ENCODE measurements around the gene FANCC.
"Not testable (repeated sequence)": the region's sequence is repeated elsewhere in the genome, so short reads cannot be mapped to it uniquely, and the experiment has no call there.

Gene FANCC

DNA sequence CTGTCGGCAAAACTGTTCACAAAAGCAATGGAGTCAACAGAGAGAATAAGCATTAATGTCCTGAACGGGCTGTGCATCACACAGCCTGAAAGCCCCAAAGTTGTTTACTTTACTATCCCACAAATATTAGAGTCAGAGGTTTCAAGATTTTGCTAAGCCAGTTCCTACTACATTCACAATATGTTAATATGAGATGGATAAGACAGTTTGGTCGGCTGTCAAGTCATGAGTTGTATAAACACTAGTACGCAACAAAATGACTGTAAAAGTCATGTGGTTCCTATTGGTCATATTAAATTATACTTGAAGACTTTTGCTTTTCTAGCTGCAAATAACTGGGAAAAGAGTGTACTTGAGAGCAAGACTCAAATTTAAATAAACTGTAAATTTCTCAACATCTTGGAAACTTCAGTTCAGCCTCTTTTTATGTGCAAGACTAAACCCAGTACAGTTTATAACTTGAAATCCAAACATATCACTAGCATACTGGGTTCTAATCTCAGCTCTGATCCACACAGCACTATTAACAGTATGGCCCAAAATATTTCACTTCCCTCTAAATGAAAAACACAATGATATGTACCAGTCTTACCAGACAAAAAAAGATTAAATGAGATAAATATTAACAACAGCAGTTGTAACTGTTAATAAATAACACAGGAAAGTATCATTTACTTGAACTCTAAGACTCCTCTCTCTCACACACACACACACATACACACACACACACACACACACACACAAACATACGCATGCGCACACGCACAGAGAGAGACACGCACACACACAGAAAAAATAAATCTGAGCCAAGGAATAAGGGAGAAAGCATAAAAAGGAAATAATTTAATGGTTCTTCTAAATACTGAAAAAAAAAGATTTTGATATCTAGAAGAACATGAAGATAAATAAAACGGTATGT, 33.1 kb downstream of the FANCC start:
- H3K27me3 ChIP-seq (ENCODE audit: low read depth), result no peaks in the 10 kb centered on the region
- H3K36me3 ChIP-seq (replicated peaks), result no peaks in the 10 kb centered on the region
- no peak overlapping the region for H3K4me3 ChIP-seq
- H3K4me1 ChIP-seq, result no peaks in the 10 kb centered on the region
- in situ Hi-C loops (cut with MboI; ENCODE audit: low sequenced_read_pairs), result no loop called here
- H3K9me3 ChIP-seq, result no peaks in the 10 kb centered on the region
- no peak for DNase-seq (ENCODE audit: low spot score in 2 of 2)

DNA sequence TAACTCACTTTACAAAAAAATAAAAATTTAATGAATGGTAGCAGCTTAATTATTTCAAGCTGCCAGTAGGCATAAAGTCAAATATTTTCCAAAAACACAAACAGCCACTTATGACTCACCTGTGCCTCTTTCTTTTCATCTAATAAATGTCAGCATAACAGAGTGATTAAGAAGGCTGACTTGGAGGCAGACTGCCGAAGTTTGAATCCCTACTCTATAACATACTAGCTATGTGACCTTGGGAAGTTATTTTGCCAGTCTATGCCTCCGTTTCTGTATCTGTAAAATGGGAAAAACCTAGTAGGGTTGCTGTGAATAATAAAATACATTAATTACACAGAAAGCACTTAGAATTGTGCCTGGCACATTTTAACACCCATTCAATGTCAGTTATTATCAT, 33.8 kb downstream of the FANCC start:
- Histone ChIP-seq H3K4me3 (no peak overlapping the region), H3K27me3 (ENCODE audit: low read depth) (no peaks in the 10 kb centered on the region), H3K36me3 (replicated peaks) (no peaks in the 10 kb centered on the region), H3K9me3 (no peaks in the 10 kb centered on the region), H3K4me1 (no peaks in the 10 kb centered on the region)
- no peak for DNase-seq (ENCODE audit: low spot score in 2 of 2)
- in situ Hi-C loops (cut with MboI; ENCODE audit: low sequenced_read_pairs), result no loop called here

- in situ Hi-C loops (cut with MboI; ENCODE audit: low sequenced_read_pairs), result no loop called here
- Histone ChIP-seq H3K36me3 (replicated peaks) (no peaks in the 10 kb centered on the region), H3K27me3 (ENCODE audit: low read depth) (no peaks in the 10 kb centered on the region), H3K4me1 (no peaks in the 10 kb centered on the region), H3K9me3 (no peaks in the 10 kb centered on the region), H3K4me3 (no peak overlapping the region)
- no peak for DNase-seq (ENCODE audit: low spot score in 2 of 2)
Observed at GRCh38 chr9:95282332-95282731, 35.2 kb downstream of the FANCC start.

DNA sequence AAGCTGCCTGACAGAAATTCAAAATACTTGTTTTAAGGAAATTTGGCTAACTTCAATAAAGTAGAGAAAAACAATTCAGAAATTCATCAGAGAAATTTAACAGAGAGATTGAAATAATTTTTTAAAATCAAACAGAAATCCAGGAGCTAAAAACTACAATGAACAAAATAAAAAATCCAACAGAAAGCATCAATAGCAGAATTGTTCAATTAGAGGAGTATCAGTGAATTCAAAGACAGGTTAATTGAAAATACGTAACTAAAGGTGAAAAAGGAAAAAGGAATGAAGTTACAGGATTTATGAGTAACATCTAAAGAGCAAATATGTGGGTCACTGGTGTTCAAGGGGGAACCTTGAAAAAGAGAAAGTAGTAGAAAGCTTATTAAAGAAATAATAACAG, 36.8 kb downstream of the FANCC start:
- no peak overlapping the region for H3K4me3 ChIP-seq
- H3K27me3 ChIP-seq (ENCODE audit: low read depth), result no peaks in the 10 kb centered on the region
- DNase-seq (ENCODE audit: low spot score in 2 of 2), result no peak
- H3K9me3 ChIP-seq, result no peaks in the 10 kb centered on the region
- in situ Hi-C loops (cut with MboI; ENCODE audit: low sequenced_read_pairs), result no loop called here
- H3K4me1 ChIP-seq, result no peaks in the 10 kb centered on the region
- H3K36me3 ChIP-seq (replicated peaks), result no peaks in the 10 kb centered on the region

- Histone ChIP-seq H3K4me3 (no peak overlapping the region), H3K4me1 (no peaks in the 10 kb centered on the region), H3K27me3 (ENCODE audit: low read depth) (no peaks in the 10 kb centered on the region), H3K9me3 (no peaks in the 10 kb centered on the region), H3K36me3 (replicated peaks) (no peaks in the 10 kb centered on the region)
- no peak for DNase-seq (ENCODE audit: low spot score in 2 of 2)
- in situ Hi-C loops (cut with MboI; ENCODE audit: low sequenced_read_pairs), result no loop called here
Observed at GRCh38 chr9:95277509-95277908, 40.0 kb downstream of the FANCC start.

GRCh38 chr9:95276395-95276954, 41.0 kb downstream of the FANCC start:
- no peak for DNase-seq (ENCODE audit: low spot score in 2 of 2)
- in situ Hi-C loops (cut with MboI; ENCODE audit: low sequenced_read_pairs), result no loop called here

DNA sequence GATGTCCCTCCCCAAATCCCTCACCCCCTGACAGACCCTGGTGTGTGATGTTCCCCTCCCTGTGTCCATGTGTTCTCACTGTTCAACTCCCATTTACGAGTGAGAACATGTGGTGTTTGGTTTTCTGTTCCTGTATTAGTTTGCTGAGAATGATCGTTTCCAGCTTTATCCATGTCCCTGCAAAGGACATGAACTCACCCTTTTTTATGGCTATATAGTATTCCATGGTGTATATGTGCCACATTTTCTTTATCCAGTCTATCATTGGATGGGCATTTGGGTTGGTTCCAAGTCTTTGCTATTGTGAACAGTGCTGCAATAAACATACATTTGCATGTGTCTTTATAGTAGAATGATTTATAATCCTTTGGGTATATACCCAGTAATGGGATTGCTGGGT, 43.3 kb downstream of the FANCC start:
- H3K27me3 ChIP-seq (ENCODE audit: low read depth); H3K36me3 ChIP-seq (replicated peaks); in situ Hi-C loops (cut with MboI; ENCODE audit: low sequenced_read_pairs); H3K4me3 ChIP-seq; DNase-seq (ENCODE audit: low spot score in 2 of 2); H3K4me1 ChIP-seq; H3K9me3 ChIP-seq: not testable (repeated sequence)

More at GRCh38 chr9:95276395-95276954, 41.0 kb downstream of the FANCC start:
- Histone ChIP-seq H3K4me3 (no peak overlapping the region), H3K4me1 (no peaks in the 10 kb centered on the region), H3K9me3 (no peaks in the 10 kb centered on the region), H3K27me3 (ENCODE audit: low read depth) (no peaks in the 10 kb centered on the region), H3K36me3 (replicated peaks) (no peaks in the 10 kb centered on the region)

DNA sequence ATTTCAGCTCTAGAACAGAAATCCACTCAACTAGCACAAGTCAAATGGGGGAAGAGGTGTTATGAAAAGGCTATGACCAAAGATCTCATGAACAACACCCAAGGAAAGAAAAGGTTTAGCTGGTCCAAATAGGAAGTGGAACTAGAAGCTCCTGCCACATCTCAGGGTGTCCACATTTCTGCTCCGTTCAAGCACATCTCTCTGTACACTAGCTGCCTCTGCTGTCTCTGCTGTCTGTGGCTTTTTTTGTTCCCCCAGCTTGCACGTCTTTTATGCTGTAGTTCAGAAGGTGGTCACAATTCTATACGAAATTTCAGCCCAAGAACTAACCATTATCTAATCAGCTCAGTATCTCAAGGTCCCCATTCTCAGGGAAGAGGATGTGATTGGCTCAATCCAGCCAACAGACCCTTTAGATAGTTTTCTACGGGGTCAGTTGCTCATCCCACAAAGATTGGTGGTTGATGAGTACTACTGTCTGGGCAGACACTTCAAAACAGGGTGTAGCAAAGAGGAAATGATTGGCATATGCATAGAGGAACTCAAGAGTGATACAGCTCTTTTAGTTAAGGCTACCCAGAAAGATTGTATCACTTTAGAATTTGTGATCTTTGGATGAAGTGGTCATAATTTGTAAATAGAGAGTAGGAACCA, 44.0 kb downstream of the FANCC start:
- Histone ChIP-seq H3K4me1 (no peaks in the 10 kb centered on the region; the same call in 1 of the 2 replicates), H3K27me3 (ENCODE audit: low read depth) (no peaks in the 10 kb centered on the region), H3K9me3 (no peaks in the 10 kb centered on the region), H3K4me3 (no peak overlapping the region), H3K36me3 (replicated peaks) (no peaks in the 10 kb centered on the region)
- in situ Hi-C loops (cut with MboI; ENCODE audit: low sequenced_read_pairs), result no loop called here
- no peak for DNase-seq (ENCODE audit: low spot score in 2 of 2)

DNA sequence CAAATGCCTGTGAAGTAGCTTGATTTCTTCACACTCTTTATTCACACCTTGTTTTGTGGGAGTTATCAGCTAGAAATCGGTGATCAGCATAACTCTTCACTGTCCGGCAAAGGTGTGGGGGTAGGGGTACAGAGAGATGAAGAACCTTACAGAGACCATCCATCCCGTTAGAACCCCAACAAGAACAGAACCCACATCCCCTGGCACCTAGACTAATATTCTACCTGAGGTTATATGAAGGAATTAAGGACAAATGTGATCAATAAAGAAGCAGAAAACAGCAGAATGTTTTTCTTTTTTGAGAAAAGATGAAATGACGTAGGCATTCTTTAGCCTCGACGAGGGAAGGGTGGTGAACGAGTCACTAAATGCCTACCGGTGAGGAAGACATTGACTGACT, 44.7 kb downstream of the FANCC start:
- H3K9me3 ChIP-seq, result no peaks in the 10 kb centered on the region
- H3K36me3 ChIP-seq (replicated peaks), result no peaks in the 10 kb centered on the region
- in situ Hi-C loops (cut with MboI; ENCODE audit: low sequenced_read_pairs), result no loop called here
- no peaks in the 10 kb centered on the region for H3K27me3 ChIP-seq (ENCODE audit: low read depth)
- no peaks in the 10 kb centered on the region; the same call in 1 of the 2 replicates for H3K4me1 ChIP-seq
- no peak for DNase-seq (ENCODE audit: low spot score in 2 of 2)
- no peak overlapping the region for H3K4me3 ChIP-seq

DNA sequence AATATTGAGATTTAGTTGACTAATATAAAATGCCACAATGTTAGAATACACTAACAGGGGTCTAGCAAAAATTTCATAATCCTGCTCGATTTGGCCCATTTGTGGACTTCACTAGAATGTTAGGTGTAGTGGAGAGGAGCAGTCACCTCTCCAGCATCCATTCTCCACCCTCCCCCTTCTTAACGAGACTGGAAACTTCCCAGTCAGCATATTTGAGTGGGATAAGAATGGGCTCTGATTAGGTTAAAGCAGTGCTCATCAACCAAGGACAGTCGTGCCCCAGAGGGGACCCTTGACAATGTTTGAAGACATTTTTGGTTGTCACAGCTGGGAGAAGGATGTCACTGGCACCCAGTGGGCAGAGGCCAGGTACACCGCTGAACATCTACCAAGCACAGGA, 46.7 kb downstream of the FANCC start:
- in situ Hi-C loops (cut with MboI; ENCODE audit: low sequenced_read_pairs), result no loop called here
- H3K27me3 ChIP-seq (ENCODE audit: low read depth), result no peaks in the 10 kb centered on the region
- no peaks in the 10 kb centered on the region for H3K9me3 ChIP-seq
- no peak overlapping the region for H3K4me3 ChIP-seq
- H3K36me3 ChIP-seq (replicated peaks), result no peaks in the 10 kb centered on the region
- no peak for DNase-seq (ENCODE audit: low spot score in 2 of 2)
- no peaks in the 10 kb centered on the region; the same call in 1 of the 2 replicates for H3K4me1 ChIP-seq

DNA sequence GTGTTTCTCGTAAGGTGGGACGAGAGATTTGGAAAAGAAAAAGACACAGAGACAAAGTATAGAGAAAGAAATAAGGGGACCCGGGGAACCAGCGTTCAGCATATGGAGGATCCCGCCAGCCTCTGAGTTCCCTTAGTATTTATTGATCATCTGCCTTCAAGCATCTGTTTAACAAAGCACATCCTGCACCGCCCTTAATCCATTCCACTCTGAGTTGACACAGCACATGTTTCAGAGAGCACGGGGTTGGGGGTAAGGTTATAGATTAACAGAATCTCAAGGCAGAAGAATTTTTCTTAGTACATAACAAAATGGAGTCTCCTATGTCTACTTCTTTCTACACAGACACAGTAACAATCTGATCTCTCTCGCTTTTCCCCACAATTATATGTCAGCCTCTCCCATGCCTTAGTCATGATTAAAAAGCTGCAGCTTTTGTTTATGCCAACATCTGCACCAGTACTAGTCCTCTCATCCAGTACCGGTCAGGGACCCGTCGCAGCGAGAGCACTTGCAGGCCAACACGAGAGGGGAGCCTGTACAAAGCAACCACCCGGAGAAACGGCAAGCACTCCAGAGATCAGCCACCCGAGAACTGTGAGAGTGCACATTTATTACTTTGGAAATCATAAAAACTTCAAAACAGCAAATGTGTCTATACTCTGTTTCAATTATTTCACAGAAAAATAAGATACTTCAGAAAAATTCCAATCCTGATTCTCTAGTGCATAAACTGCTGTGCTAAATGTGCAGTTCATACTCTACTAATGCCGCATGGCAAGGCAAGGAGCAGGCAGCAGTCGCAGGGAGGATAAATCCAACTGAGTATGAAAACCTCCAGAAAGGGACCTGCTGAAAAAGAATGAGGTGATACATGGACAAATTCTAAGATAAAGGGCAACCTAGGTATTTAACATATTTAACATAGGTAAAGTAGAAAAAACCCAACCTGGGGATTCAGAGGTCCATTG, 47.4 kb downstream of the FANCC start:
- H3K36me3 ChIP-seq (replicated peaks); H3K4me1 ChIP-seq; H3K4me3 ChIP-seq; H3K27me3 ChIP-seq (ENCODE audit: low read depth); DNase-seq (ENCODE audit: low spot score in 2 of 2); in situ Hi-C loops (cut with MboI; ENCODE audit: low sequenced_read_pairs); H3K9me3 ChIP-seq: not testable (repeated sequence)

GRCh38 chr9:95268681-95269080, 48.8 kb downstream of the FANCC start:
- in situ Hi-C loops (cut with MboI; ENCODE audit: low sequenced_read_pairs), result no loop called here
- H3K4me3 ChIP-seq, result no peak overlapping the region
- H3K27me3 ChIP-seq (ENCODE audit: low read depth), result no peaks in the 10 kb centered on the region
- peak; percentile 32 to 35 for DNase-seq (ENCODE audit: low spot score in 2 of 2)
- H3K9me3 ChIP-seq, result no peaks in the 10 kb centered on the region
- H3K4me1 ChIP-seq, result no peaks in the 10 kb centered on the region; the same call in 1 of the 2 replicates
- no peaks in the 10 kb centered on the region for H3K36me3 ChIP-seq (replicated peaks)

DNA sequence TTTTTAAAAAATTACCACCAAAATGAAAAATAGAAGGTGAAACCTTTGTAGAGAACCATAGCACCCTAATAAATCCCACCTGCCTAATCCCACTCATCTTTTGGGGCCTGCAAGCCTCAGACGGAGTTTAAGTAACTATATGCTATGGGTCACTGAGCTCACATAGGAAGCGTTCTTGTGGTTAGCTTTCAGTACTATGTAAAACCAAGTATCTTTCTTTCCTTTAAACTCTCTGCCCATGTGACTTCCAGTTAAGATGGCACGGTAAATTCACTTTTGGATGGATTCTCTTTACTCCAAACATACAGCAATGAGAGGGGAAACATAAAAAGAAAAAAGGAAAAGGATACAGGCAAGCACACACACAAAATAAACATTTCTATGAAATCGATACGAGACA, 50.9 kb downstream of the FANCC start:
- no peak for DNase-seq (ENCODE audit: low spot score in 2 of 2)
- Histone ChIP-seq H3K9me3 (no peaks in the 10 kb centered on the region), H3K4me1 (no peaks in the 10 kb centered on the region; the same call in 1 of the 2 replicates), H3K27me3 (ENCODE audit: low read depth) (no peaks in the 10 kb centered on the region), H3K36me3 (replicated peaks) (no peaks in the 10 kb centered on the region), H3K4me3 (no peak overlapping the region)
- in situ Hi-C loops (cut with MboI; ENCODE audit: low sequenced_read_pairs), result no loop called here

All from HAP-1 (cell line).